ENCODE results near the gene REG3G. TPM values are rescaled to one million over a fixed set of nuclear protein-coding genes. Genes with fewer than 3 reads are reported as not detected.
A peak's percentile ranks its signal among the peaks of the same experiment; 100 is the strongest.

Gene REG3G
- total RNA-seq = 10 to 100 TPM in 1 of 4 donors, not detected in 3; 33.1 TPM

GRCh38 chr2:79025421-79025820 is at the start of gene REG3G:
TSS of gene REG3G (plus strand) at chr2:79025702. CDS start at chr2:79026094, 392 bp downstream.
- H3K4me1 ChIP-seq = peaks cover 0 to 10% (median 0%) of the 10 kb centered on the region in 4 donors
- no peaks in the 10 kb centered on the region for H3K27me3 ChIP-seq
- H3K9me3 ChIP-seq = no peaks in the 10 kb centered on the region
- DNase-seq = no peak
- TF ChIP-seq POLR2A (IDR thresholded peaks at IDR 0.05) (no peak), CTCF (IDR thresholded peaks at IDR 0.05) (no peak)
- no peak within 1 kb of the TSS for H3K27ac ChIP-seq
- no peak within 1 kb of the TSS for H3K4me3 ChIP-seq
- H3K36me3 ChIP-seq = no peaks in the 10 kb centered on the region

GRCh38 chr2:78977661-78978145 is 47.8 kb upstream of the REG3G start:
- no peak for DNase-seq
- H3K4me1 ChIP-seq = no peaks in the 10 kb centered on the region
- TF ChIP-seq CTCF (IDR thresholded peaks at IDR 0.05) = no peak
- H3K36me3 ChIP-seq = no peaks in the 10 kb centered on the region
- H3K4me3 ChIP-seq = no peak overlapping the region
- H3K27ac ChIP-seq = no peak overlapping the region
- H3K27me3 ChIP-seq = no peaks in the 10 kb centered on the region
- H3K9me3 ChIP-seq = no peaks in the 10 kb centered on the region

GRCh38 chr2:78978340-78978739 is 47.2 kb upstream of the REG3G start:
- Histone ChIP-seq H3K4me1 (no peaks in the 10 kb centered on the region), H3K36me3 (no peaks in the 10 kb centered on the region), H3K27ac (no peak overlapping the region), H3K4me3 (no peak overlapping the region), H3K9me3 (no peaks in the 10 kb centered on the region), H3K27me3 (no peaks in the 10 kb centered on the region)
- no peak for DNase-seq
- TF ChIP-seq CTCF (IDR thresholded peaks at IDR 0.05) = no peak
- no peak for TF ChIP-seq POLR2A (IDR thresholded peaks at IDR 0.05)

GRCh38 chr2:78979380-78980151 is 45.9 kb upstream of the REG3G start:
- no peaks in the 10 kb centered on the region for H3K27me3 ChIP-seq

GRCh38 chr2:78980152-78980465 is 45.4 kb upstream of the REG3G start:
- Histone ChIP-seq H3K4me1 (no peaks in the 10 kb centered on the region), H3K9me3 (no peaks in the 10 kb centered on the region), H3K36me3 (no peaks in the 10 kb centered on the region), H3K27ac (no peak overlapping the region), H3K27me3 (no peaks in the 10 kb centered on the region), H3K4me3 (no peak overlapping the region)
- DNase-seq = no peak
- TF ChIP-seq CTCF (IDR thresholded peaks at IDR 0.05) (no peak), POLR2A (IDR thresholded peaks at IDR 0.05) (no peak)

More at GRCh38 chr2:78979380-78980151, 45.9 kb upstream of the REG3G start:
- Histone ChIP-seq H3K4me3 (no peak overlapping the region), H3K4me1 (no peaks in the 10 kb centered on the region), H3K9me3 (no peaks in the 10 kb centered on the region), H3K36me3 (no peaks in the 10 kb centered on the region), H3K27ac (no peak overlapping the region)
- TF ChIP-seq POLR2A (IDR thresholded peaks at IDR 0.05) (no peak), CTCF (IDR thresholded peaks at IDR 0.05) (peak in 4 of 6 experiments; percentile 42 to 73 (median 66))
- peak in 2 of 3 donors; percentile 18 to 74 for DNase-seq

All from Peyer's patch (tissue), 4 donors.